Activated CD8-positive, alpha-beta memory T cell treated with anti-CD3 and anti-CD28 coated beads for 1 hour (primary cell): Measurements from ENCODE around the gene PLSCR4.
"Not testable (repeated sequence)": the region's sequence is repeated elsewhere in the genome, so short reads cannot be mapped to it uniquely, and the experiment has no call there.

Experiments used
- DNase-seq, 2 donors: peaks; one replicate each; pipeline ENCODE4 v3.0.0-alpha.2; 2020; ENCODE audit warnings: low read depth in 1 of 2; ENCODE audit errors: extremely low read depth in 1 of 2

The PLSCR4 gene

GRCh38 chr3:146249921-146250320, 984 bp downstream of the PLSCR4 start:
- no peak for DNase-seq

GRCh38 chr3:146247911-146248310, 3.0 kb downstream of the PLSCR4 start:
- DNase-seq, result no peak

- no peak for DNase-seq
Measured at GRCh38 chr3:146246526-146246925, 4.4 kb downstream of the PLSCR4 start.

GRCh38 chr3:146243559-146243958, 7.3 kb downstream of the PLSCR4 start:
- DNase-seq, result no peak

- DNase-seq, result no peak
Measured at GRCh38 chr3:146241523-146242240, 9.2 kb downstream of the PLSCR4 start.

- no peak for DNase-seq
Measured at GRCh38 chr3:146233487-146233886, 17.4 kb downstream of the PLSCR4 start.

- DNase-seq, result no peak
Measured at GRCh38 chr3:146227486-146227885, 23.4 kb downstream of the PLSCR4 start.

GRCh38 chr3:146226881-146227280, 24.0 kb downstream of the PLSCR4 start:
- no peak for DNase-seq

GRCh38 chr3:146225458-146225857, 25.4 kb downstream of the PLSCR4 start:
- not testable (repeated sequence) for DNase-seq

- no peak for DNase-seq
Measured at GRCh38 chr3:146223401-146224373, 27.2 kb downstream of the PLSCR4 start.

- no peak for DNase-seq
Measured at GRCh38 chr3:146222204-146223046, 28.5 kb downstream of the PLSCR4 start.

- no peak for DNase-seq
Measured at GRCh38 chr3:146221276-146221675, 29.6 kb downstream of the PLSCR4 start.

- peak in 1 of 2 donors; percentile 3 for DNase-seq
Measured at GRCh38 chr3:146218880-146219866, 31.7 kb downstream of the PLSCR4 start.

GRCh38 chr3:146217324-146217723, 33.6 kb downstream of the PLSCR4 start:
- no peak for DNase-seq

GRCh38 chr3:146214493-146214892, 36.4 kb downstream of the PLSCR4 start:
- no peak for DNase-seq

GRCh38 chr3:146209371-146209770, 41.5 kb downstream of the PLSCR4 start:
- DNase-seq, result no peak

GRCh38 chr3:146203776-146204175, 47.1 kb downstream of the PLSCR4 start:
- DNase-seq, result no peak

- DNase-seq, result no peak
Measured at GRCh38 chr3:146200461-146201220, 50.3 kb downstream of the PLSCR4 start.

GRCh38 chr3:146199762-146200161, 51.1 kb downstream of the PLSCR4 start:
- DNase-seq, result no peak
